HFF-Myc (cell line): ENCODE data around the gene LRMDA.

Experiments used
- DNase-seq: peaks from one replicate; pipeline ENCODE4 v3.0.0-alpha.2; 2011; ENCODE audit warnings: low read depth; ENCODE audit errors: extremely low read depth
- H3K4me3 ChIP-seq: replicated peaks from 2 replicates; pipeline ENCODE4 v1.5.1; 2011; ENCODE audit warnings: low read depth, mild to moderate bottlenecking, control low read depth, low read length
- CTCF ChIP-seq: IDR thresholded peaks from 2 replicates; pipeline ENCODE4 v1.5.1; 2012; ENCODE audit warnings: mild to moderate bottlenecking, low read depth, low read length, control low read depth; ENCODE audit errors: missing control alignments

Gene LRMDA

DNA sequence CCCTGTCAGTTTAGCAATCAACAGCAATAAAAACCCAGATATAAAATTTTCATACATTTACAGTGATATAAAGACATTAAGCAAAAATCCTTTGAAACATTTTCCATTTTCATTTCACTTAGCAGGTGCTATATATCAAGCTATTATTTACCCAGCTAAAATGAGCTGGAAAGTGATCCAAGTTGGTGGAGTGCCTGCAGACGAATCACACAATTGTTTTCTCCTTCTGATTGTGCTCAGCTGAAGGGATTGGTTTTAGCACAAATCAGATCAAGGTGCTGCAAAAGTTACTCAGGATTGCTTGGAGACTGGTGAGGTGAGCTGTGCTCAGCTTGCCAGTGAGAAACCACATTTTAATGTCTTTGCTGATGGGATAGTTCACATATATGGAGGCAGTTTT lies 138.1 kb downstream of the LRMDA start:
- no peak for TF ChIP-seq CTCF
- H3K4me3 ChIP-seq, result no peak overlapping the region
- DNase-seq, result no peak

GRCh38 chr10:75572478-75572877 lies 141.1 kb downstream of the LRMDA start:
- no peak overlapping the region for H3K4me3 ChIP-seq
- no peak for DNase-seq
- TF ChIP-seq CTCF, result no peak

DNA sequence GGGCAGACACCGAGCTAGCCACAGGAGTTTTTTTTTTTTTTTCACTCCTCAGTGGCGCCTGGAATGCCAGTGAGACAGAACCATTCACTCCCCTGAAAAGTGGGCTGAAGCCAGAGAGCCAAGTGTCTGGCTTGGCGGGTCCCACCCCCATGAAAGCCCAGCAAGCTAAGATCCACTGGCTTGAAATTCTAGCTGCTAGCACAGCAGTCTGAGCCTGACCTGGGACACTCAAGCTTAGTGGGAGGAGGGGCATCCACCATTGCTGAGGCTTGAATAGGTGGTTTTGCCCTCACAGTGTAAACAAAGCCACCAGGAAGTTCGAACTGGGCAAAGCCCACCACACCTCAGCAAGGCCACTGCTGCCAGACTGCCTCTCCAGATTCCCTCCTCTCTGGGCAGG lies 144.5 kb downstream of the LRMDA start:
- H3K4me3 ChIP-seq, result no peak overlapping the region
- DNase-seq, result no peak
- TF ChIP-seq CTCF, result no peak

DNA sequence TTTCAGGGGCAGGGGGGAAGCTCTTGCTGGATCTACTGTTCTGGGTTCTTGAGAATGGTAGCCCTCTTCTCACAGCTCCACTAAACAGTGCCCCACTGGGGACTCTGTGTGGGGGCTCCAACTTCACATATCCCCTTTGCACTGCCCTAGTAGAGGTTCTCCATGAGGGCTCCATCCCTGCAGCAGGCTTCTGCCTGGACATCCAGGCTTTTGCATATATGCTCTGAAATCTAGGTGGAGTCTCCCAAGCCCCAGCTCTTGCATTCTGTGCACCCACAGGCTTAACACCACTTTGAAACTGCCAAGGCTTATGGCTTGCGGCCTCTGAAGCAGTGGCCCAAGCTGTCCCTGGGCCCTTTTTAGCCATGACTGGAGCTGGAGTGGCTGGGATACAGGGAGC lies 150.7 kb downstream of the LRMDA start:
- TF ChIP-seq CTCF, result no peak
- DNase-seq, result no peak
- H3K4me3 ChIP-seq, result no peak overlapping the region

DNA sequence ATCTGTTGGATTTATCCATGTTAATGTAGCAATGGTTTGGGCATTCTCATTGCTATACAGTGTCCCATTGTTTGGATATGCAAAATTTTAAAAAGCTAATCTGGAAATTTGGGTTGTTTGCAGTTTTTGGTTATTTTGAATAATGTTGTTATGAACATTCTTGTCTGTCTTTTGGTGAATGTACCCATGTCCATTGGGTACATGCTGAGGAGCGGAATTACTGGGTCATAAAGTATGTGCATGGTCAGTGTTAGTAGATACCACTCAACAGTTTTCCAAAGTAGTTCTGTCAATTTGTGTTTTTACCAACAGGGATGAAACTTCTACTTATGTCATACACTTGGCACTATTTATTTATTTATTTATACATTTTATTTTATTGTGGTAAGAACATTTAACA lies 153.9 kb downstream of the LRMDA start:
- no peak for DNase-seq
- no peak for TF ChIP-seq CTCF
- no peak overlapping the region for H3K4me3 ChIP-seq

- DNase-seq, result no peak
- H3K4me3 ChIP-seq, result no peak overlapping the region
- TF ChIP-seq CTCF, result no peak
Measured at GRCh38 chr10:75586814-75587213, 155.4 kb downstream of the LRMDA start.

- DNase-seq, result no peak
- no peak for TF ChIP-seq CTCF
- no peak overlapping the region for H3K4me3 ChIP-seq
Measured at GRCh38 chr10:75588031-75588430, 156.6 kb downstream of the LRMDA start.
